HepG2 (cell line): ENCODE data around the gene FOXK2. TPM values are rescaled to one million over a fixed set of nuclear protein-coding genes. Genes with fewer than 3 reads are reported as not detected.
A peak's percentile ranks its signal among the peaks of the same experiment; 100 is the strongest.

ENCODE experiments used
- ATM ChIP-seq: fragments of 450-650 bp; IDR thresholded peaks from 2 replicates; pipeline ENCODE4 v1.7.1; 2017; ENCODE audit warnings: mild to moderate bottlenecking, borderline replicate concordance
- CHD2 ChIP-seq: IDR thresholded peaks from 2 replicates; pipeline ENCODE4 v1.6.1; 2011; ENCODE audit warnings: low read depth, low read length, improper control_type of control experiment
- HMGA1 ChIP-seq: sonication (generic); formaldehyde crosslinking; conservative IDR thresholded peaks from 2 replicates; pipeline ENCODE4 v1.4.0; 2020; ENCODE audit warnings: missing genetic modification reagents
- KDM4B ChIP-seq: sonication (generic); formaldehyde crosslinking; IDR thresholded peaks from 2 replicates; pipeline ENCODE4 v1.4.0; 2020; ENCODE audit warnings: missing genetic modification reagents
- KMT2B ChIP-seq: IDR thresholded peaks from 2 replicates; pipeline ENCODE4 v1.6.1; 2016; ENCODE audit warnings: missing genetic modification reagents, missing compliant biosample characterization
- MIER2 ChIP-seq: IDR thresholded peaks from 2 replicates; pipeline ENCODE4 v1.6.1; 2016; ENCODE audit warnings: missing biosample characterization, missing genetic modification reagents
- NFKB2 ChIP-seq: sonication (generic); formaldehyde crosslinking; IDR thresholded peaks from 2 replicates; pipeline ENCODE4 v1.4.0; 2020; ENCODE audit warnings: missing genetic modification reagents, borderline replicate concordance
- PAF1 ChIP-seq: IDR thresholded peaks from 2 replicates; pipeline ENCODE4 v1.6.1; 2016; ENCODE audit warnings: missing genetic modification reagents, missing compliant biosample characterization
- PRDM15 ChIP-seq: sonication (generic); formaldehyde crosslinking; IDR thresholded peaks from 2 replicates; pipeline ENCODE4 v1.4.0; 2020; ENCODE audit warnings: missing genetic modification reagents
- PRPF4 ChIP-seq: fragments of 200-400 bp; formaldehyde crosslinking; IDR thresholded peaks from 2 replicates; pipeline ENCODE4 v1.6.1; 2016; ENCODE audit warnings: low read length, low read depth; ENCODE audit not compliant: poor library complexity, severe bottlenecking
- SAP130 ChIP-seq: IDR thresholded peaks from 2 replicates; pipeline ENCODE4 v1.6.1; 2016; ENCODE audit warnings: low read depth
- TOE1 ChIP-seq: sonication (generic); formaldehyde crosslinking; IDR thresholded peaks from 2 replicates; pipeline ENCODE4 v1.4.0; 2020; ENCODE audit warnings: mild to moderate bottlenecking, missing genetic modification reagents
- U2AF2 ChIP-seq: fragments of 200-400 bp; formaldehyde crosslinking; IDR thresholded peaks from 2 replicates; pipeline ENCODE4 v1.6.1; 2017; ENCODE audit warnings: low read depth, mild to moderate bottlenecking, low read length
- ZBTB4 ChIP-seq: sonication (generic); formaldehyde crosslinking; IDR thresholded peaks from 2 replicates; pipeline ENCODE4 v1.4.0; 2020; ENCODE audit warnings: missing genetic modification reagents, mild to moderate bottlenecking, borderline replicate concordance
- ZBTB7A ChIP-seq: sonication (generic); formaldehyde crosslinking; IDR thresholded peaks from 2 replicates; pipeline ENCODE4 v1.8.0; 2022; ENCODE audit warnings: mild to moderate bottlenecking, missing genetic modification reagents
- ZNF225 ChIP-seq: sonication (generic); formaldehyde crosslinking; IDR thresholded peaks from 2 replicates; pipeline ENCODE4 v1.4.0; 2020; ENCODE audit warnings: mild to moderate bottlenecking, missing genetic modification reagents
- ZNF430 ChIP-seq: sonication (generic); formaldehyde crosslinking; IDR thresholded peaks from 2 replicates; pipeline ENCODE4 v1.9.0; 2021; ENCODE audit warnings: mild to moderate bottlenecking, missing genetic modification reagents
- ZNF589 ChIP-seq: sonication (generic); formaldehyde crosslinking; conservative IDR thresholded peaks from 2 replicates; pipeline ENCODE4 v1.8.0; 2022; ENCODE audit warnings: mild to moderate bottlenecking, moderate library complexity, missing genetic modification reagents
- ZNF616 ChIP-seq: sonication (generic); formaldehyde crosslinking; IDR thresholded peaks from 2 replicates; pipeline ENCODE4 v1.5.0; 2020; ENCODE audit warnings: low read depth, mild to moderate bottlenecking, missing genetic modification reagents
- ZNF713 ChIP-seq: sonication (generic); formaldehyde crosslinking; IDR thresholded peaks from 2 replicates; pipeline ENCODE4 v1.4.0; 2020; ENCODE audit warnings: mild to moderate bottlenecking, missing genetic modification reagents
- ZNF737 ChIP-seq: sonication (generic); formaldehyde crosslinking; IDR thresholded peaks from 2 replicates; pipeline ENCODE4 v1.5.0; 2020; ENCODE audit warnings: missing genetic modification reagents, mild to moderate bottlenecking, borderline replicate concordance
- ZZZ3 ChIP-seq: sonication (generic); formaldehyde crosslinking; IDR thresholded peaks from 2 replicates; pipeline ENCODE4 v1.4.0; 2020; ENCODE audit warnings: missing genetic modification reagents, mild to moderate bottlenecking, borderline replicate concordance
- polyA plus RNA-seq, 8 experiments: library from polyadenylated mRNA; depleted of rRNA in 3 of 8; stranded (reverse) in 7 of 8; unstranded in 1 of 8; fragments of >200 nt; fragmentation: Illumina TruSeq in 4 of 8; extraction: Trizol in 4 of 8; gene quantifications; 2 replicates each; pipeline versions ENCODE4 v1.2.1 to v1.2.3, GENCODE V29; 2011 to 2016; ENCODE audit warnings: low read depth in 4 of 8, missing spikeins in 1 of 8, mixed read lengths in 1 of 8; ENCODE audit not compliant: insufficient read depth in 1 of 8
- total RNA-seq, 5 experiments: library from RNA; depleted of rRNA; stranded (reverse); fragments of >200 nt; fragmentation: Illumina TruSeq; extraction: Trizol; gene quantifications; 2 replicates each; pipeline ENCODE4 v1.2.3, GENCODE V29; 2016; ENCODE audit warnings: low read depth in 1 of 5
- TF ChIP-seq, protein P1 (sequence below): sonication (generic); formaldehyde crosslinking; IDR thresholded peaks from 2 replicates; pipeline ENCODE4 v1.5.1; 2020; ENCODE audit warnings: missing genetic modification reagents, mild to moderate bottlenecking, borderline replicate concordance

The FOXK2 gene
- total and polyA plus RNA-seq, 2 of the 13 experiments (the other 11 are each of a cell fraction or from before 2014, with no cell fraction given), result 67.1 to 67.2 TPM

DNA sequence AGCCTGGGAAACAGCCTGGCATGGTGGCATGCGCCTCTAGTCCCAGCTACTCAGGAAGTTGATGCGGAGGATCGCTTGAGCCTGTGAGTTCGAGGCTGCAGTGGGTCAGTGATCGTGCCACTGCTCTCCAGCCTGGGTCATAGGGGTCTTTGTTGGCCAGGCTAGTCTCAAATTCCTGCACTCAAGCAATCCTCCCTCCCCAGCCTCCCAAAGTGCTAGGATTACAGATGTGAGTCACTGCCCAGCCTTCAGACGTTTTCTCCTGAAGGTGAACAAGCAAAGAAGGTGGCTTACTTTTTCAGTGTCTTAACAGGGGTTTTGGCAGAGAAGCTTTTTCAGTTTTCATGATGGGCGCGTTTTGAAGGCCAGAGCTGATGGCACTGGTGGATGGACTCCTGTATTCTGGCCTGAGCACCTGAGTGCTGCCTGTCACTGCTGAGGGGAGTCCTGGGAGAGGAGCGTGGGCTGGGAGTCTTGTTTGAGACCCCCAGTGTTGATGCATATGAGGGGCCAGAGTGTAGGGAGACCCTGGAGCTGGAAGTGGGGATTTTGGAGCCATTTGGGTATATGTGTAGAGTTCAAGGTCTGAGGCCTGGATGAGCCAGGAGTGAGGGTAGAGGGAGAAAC is 41.4 kb downstream of the FOXK2 start (continued):
- no peak for TF ChIP-seq ZBTB4 (CRISPR knock-in tag)
- TF ChIP-seq KDM4B (CRISPR knock-in tag), result no peak
- TF ChIP-seq ZNF616 (CRISPR knock-in tag), result no peak
- TF ChIP-seq ZNF713 (CRISPR knock-in tag), result no peak
- TF ChIP-seq ZNF430 (CRISPR knock-in tag), result no peak
- TF ChIP-seq PRDM15 (CRISPR knock-in tag), result peak; percentile 90
- TF ChIP-seq ZBTB7A (CRISPR knock-in tag), result peak; percentile 80
- TF ChIP-seq ZNF225 (CRISPR knock-in tag), result no peak
- TF ChIP-seq TOE1, result no peak
- no peak for TF ChIP-seq U2AF2
- TF ChIP-seq SAP130, result no peak
- TF ChIP-seq ATM, result no peak
- TF ChIP-seq KMT2B, result no peak
- TF ChIP-seq ZZZ3 (CRISPR knock-in tag), result no peak
- no peak for TF ChIP-seq ZNF737 (CRISPR knock-in tag)
- TF ChIP-seq MIER2 (CRISPR knock-in tag), result no peak
- no peak for TF ChIP-seq ZNF589
- no peak for TF ChIP-seq CHD2
- no peak for TF ChIP-seq NFKB2 (CRISPR knock-in tag)
- TF ChIP-seq, protein P1, sequence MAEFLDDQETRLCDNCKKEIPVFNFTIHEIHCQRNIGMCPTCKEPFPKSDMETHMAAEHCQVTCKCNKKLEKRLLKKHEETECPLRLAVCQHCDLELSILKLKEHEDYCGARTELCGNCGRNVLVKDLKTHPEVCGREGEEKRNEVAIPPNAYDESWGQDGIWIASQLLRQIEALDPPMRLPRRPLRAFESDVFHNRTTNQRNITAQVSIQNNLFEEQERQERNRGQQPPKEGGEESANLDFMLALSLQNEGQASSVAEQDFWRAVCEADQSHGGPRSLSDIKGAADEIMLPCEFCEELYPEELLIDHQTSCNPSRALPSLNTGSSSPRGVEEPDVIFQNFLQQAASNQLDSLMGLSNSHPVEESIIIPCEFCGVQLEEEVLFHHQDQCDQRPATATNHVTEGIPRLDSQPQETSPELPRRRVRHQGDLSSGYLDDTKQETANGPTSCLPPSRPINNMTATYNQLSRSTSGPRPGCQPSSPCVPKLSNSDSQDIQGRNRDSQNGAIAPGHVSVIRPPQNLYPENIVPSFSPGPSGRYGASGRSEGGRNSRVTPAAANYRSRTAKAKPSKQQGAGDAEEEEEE (CRISPR knock-in tag), result no peak
- TF ChIP-seq PAF1 (CRISPR knock-in tag), result no peak
- no peak for TF ChIP-seq PRPF4
- TF ChIP-seq HMGA1 (CRISPR knock-in tag), result no peak
